Endodermal cell (in vitro differentiated cells): ENCODE measurements around the gene FAM13A. TPM values are rescaled to one million over a fixed set of nuclear protein-coding genes. Genes with fewer than 3 reads are reported as not detected.

ENCODE experiments used
- DNase-seq: peaks from one replicate; pipeline ENCODE4 v3.0.0-alpha.2; 2017
- H3K27ac ChIP-seq: 2 replicates; pipeline ENCODE4 v1.5.1; 2013; ENCODE audit warnings: mild to moderate bottlenecking, low read depth, low read length, moderate library complexity
- H3K27me3 ChIP-seq: 2 replicates; pipeline ENCODE4 v1.6.1; 2013; ENCODE audit warnings: mild to moderate bottlenecking, low read length, moderate library complexity; ENCODE audit not compliant: insufficient read depth, control insufficient read depth, poor library complexity, severe bottlenecking
- H3K36me3 ChIP-seq: 2 replicates; pipeline ENCODE4 v1.7.0; 2013; ENCODE audit warnings: mild to moderate bottlenecking, low read length, moderate library complexity; ENCODE audit not compliant: control insufficient read depth, insufficient read depth
- H3K4me1 ChIP-seq: one replicate; pipeline ENCODE4 v1.7.0; 2013; ENCODE audit warnings: low read length; ENCODE audit not compliant: control insufficient read depth, insufficient read depth
- H3K4me3 ChIP-seq: 2 replicates; pipeline ENCODE4 v1.5.1; 2013; ENCODE audit warnings: mild to moderate bottlenecking, low read length, moderate library complexity
- H3K9ac ChIP-seq: 2 replicates; pipeline ENCODE4 v1.6.1; 2013; ENCODE audit warnings: mild to moderate bottlenecking, low read length, moderate library complexity; ENCODE audit not compliant: poor library complexity, severe bottlenecking; ENCODE audit errors: extremely low read depth
- H3K9me3 ChIP-seq: 2 replicates; pipeline ENCODE4 v1.6.1; 2013; ENCODE audit warnings: mild to moderate bottlenecking, low read length, moderate library complexity; ENCODE audit not compliant: control insufficient read depth
- H3K27ac Mint-ChIP-seq: 2 replicates; pipeline ENCODE4 v1.8.0; 2020; ENCODE audit warnings: mixed read lengths
- H3K27me3 Mint-ChIP-seq: 2 replicates; pipeline ENCODE4 v1.8.0; 2021; ENCODE audit warnings: mild to moderate bottlenecking, mixed read lengths; ENCODE audit not compliant: insufficient read depth
- H3K36me3 Mint-ChIP-seq: 2 replicates; pipeline ENCODE4 v1.8.0; 2020; ENCODE audit warnings: low read depth, mixed read lengths
- H3K4me1 Mint-ChIP-seq: 2 replicates; pipeline ENCODE4 v1.8.0; 2020; ENCODE audit warnings: mixed read lengths
- H3K4me3 Mint-ChIP-seq: 2 replicates; pipeline ENCODE4 v1.8.0; 2020; ENCODE audit warnings: mild to moderate bottlenecking, moderate library complexity, mixed read lengths
- H3K9me3 Mint-ChIP-seq: 2 replicates; pipeline ENCODE4 v1.8.0; 2020; ENCODE audit warnings: mild to moderate bottlenecking, mixed read lengths
- WGBS, 2 experiments: methylation state at CpG; one replicate each; pipeline versions ENCODE4 v1.1.5 to v1.1.7; 2013; ENCODE audit warnings: missing lambda C conversion rate in 2 of 2, mixed read lengths in 1 of 2; ENCODE audit not compliant: insufficient coverage in 1 of 2, insufficient read length in 1 of 2; 5-methylcytosine and 5-hydroxymethylcytosine counted together
- total RNA-seq, 2 donors: library from RNA; stranded (reverse); fragmentation: NEBNext Ultra II Directional in 1 of 2; extraction: Animal tissue kit (Norgen Biotek cat#: 25700) in 1 of 2; gene quantifications; 2 replicates in 1 of 2; 3 replicates in 1 of 2; pipeline ENCODE4 v1.2.1, GENCODE V29; 2021
- TF ChIP-seq, protein P1 (sequence below): fragments of 200-600 bp; sonication (generic); conservative IDR thresholded peaks from 2 replicates; pipeline ENCODE4 v1.5.0; 2021; ENCODE audit warnings: antibody characterized with exemption, mild to moderate bottlenecking

FAM13A gene
- total RNA-seq, 2 donors from 2014 or later, result 13.6 to 17.0 TPM

DNA sequence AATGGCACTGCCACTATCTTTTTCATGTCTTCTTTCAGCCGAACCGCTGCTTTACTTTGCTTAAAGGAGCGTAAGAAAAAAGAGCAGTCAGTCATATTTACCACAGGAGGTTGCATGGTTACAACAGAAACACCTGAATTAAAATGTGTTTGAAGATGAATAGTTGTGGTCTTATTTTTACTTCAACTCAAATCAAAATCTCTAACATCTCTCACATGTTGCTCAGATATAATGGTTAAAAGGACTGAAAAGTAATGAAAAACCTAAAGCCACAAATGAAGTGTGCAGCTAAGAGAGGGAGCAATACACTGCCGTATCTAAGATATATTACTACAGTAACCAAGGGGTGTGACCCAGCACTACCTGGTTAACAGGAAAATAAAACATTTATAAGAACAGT, 27.4 kb downstream of the FAM13A start:
- no peak for DNase-seq
- no peaks in the 10 kb centered on the region for H3K9me3 ChIP-seq
- no peaks in the 10 kb centered on the region for H3K4me1 ChIP-seq
- H3K27me3 ChIP-seq, result no peaks in the 10 kb centered on the region
- H3K36me3 Mint-ChIP-seq, result no peaks in the 10 kb centered on the region
- H3K9ac ChIP-seq, result no peak overlapping the region
- no peak overlapping the region for H3K27ac Mint-ChIP-seq
- no peaks in the 10 kb centered on the region for H3K36me3 ChIP-seq
- TF ChIP-seq, protein P1, sequence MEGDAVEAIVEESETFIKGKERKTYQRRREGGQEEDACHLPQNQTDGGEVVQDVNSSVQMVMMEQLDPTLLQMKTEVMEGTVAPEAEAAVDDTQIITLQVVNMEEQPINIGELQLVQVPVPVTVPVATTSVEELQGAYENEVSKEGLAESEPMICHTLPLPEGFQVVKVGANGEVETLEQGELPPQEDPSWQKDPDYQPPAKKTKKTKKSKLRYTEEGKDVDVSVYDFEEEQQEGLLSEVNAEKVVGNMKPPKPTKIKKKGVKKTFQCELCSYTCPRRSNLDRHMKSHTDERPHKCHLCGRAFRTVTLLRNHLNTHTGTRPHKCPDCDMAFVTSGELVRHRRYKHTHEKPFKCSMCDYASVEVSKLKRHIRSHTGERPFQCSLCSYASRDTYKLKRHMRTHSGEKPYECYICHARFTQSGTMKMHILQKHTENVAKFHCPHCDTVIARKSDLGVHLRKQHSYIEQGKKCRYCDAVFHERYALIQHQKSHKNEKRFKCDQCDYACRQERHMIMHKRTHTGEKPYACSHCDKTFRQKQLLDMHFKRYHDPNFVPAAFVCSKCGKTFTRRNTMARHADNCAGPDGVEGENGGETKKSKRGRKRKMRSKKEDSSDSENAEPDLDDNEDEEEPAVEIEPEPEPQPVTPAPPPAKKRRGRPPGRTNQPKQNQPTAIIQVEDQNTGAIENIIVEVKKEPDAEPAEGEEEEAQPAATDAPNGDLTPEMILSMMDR, result no peak
- WGBS, 2 experiments, result 92 to 96% methylated on average over 2 to 4 of the region's 4 CpGs
- H3K27me3 Mint-ChIP-seq, result no peaks in the 10 kb centered on the region
- no peak overlapping the region for H3K4me3 ChIP-seq
- no peaks in the 10 kb centered on the region for H3K4me1 Mint-ChIP-seq
- H3K27ac ChIP-seq, result no peak overlapping the region
- no peaks in the 10 kb centered on the region for H3K9me3 Mint-ChIP-seq
- H3K4me3 Mint-ChIP-seq, result no peak overlapping the region

DNA sequence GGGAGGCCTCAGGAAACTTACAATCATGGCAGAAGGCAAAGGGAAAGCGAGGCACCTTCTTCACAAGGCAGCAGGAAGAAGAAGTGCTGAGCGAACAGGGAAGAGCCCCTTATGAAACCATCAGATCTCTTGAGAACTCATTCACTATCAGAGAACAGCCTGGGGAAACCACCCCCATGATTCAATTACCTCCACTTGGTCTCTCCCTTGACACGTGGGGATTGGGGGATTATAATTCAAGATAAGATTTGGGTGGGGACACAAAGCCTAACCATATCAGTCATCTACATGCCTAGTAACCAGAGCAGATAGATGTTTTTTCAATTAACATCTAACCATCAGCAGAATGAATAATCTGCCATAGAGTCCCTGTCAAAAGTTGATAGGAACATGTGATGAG, 30.4 kb downstream of the FAM13A start:
- WGBS, 2 experiments, result 86 to 100% methylated on average over 1 to 2 of the region's 3 CpGs
- TF ChIP-seq, protein P1, result no peak
- H3K27ac ChIP-seq, result no peak overlapping the region

DNA sequence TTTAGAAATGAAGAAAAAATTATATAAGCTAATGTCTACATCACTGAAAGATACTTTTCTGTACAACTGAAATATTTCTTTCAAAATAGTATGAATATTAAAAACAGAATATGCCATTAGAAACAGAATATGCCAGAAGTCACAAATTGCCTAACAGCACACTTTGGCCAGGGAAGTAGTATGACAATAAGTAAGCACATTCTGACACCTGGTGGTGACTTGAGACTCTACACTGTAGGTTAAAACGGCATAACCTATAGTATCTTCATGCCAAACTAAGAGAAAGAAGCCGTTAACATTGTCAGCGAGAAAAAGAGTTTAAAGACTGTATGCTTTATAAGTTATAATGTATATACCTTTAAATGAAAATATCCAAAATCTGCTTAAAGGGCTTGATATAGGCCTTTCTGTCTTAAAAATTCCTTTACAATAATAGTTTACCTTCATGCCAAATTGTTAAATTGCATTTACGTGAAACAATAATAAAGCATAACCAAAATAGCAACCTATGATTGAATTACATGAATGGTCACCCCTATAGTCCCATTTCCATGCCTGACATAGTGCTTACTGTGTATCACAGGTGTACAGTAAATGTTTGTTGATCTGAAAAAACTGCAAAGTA, 32.8 kb downstream of the FAM13A start:
- peaks cover 14% of the 10 kb centered on the region for H3K4me1 Mint-ChIP-seq
- H3K27ac Mint-ChIP-seq, result no peak overlapping the region
- Histone ChIP-seq H3K27ac (no peak overlapping the region), H3K9ac (no peak overlapping the region), H3K9me3 (no peaks in the 10 kb centered on the region), H3K36me3 (no peaks in the 10 kb centered on the region), H3K27me3 (no peaks in the 10 kb centered on the region), H3K4me3 (no peak overlapping the region), H3K4me1 (peaks cover 7% of the 10 kb centered on the region)
- TF ChIP-seq, protein P1, result peak; percentile 89
- H3K9me3 Mint-ChIP-seq, result no peaks in the 10 kb centered on the region
- peaks cover 3% of the 10 kb centered on the region for H3K36me3 Mint-ChIP-seq
- H3K27me3 Mint-ChIP-seq, result no peaks in the 10 kb centered on the region
- no peak overlapping the region for H3K4me3 Mint-ChIP-seq
- 57% methylated on average over 2 of the region's 4 CpGs; no CpG with 5 or more reads in 1 of the 2 experiments for WGBS, 2 experiments
- peak; percentile 72 for DNase-seq

More for the DNA sequence above, 30.4 kb downstream of the FAM13A start:
- no peaks in the 10 kb centered on the region for H3K36me3 ChIP-seq
- H3K4me3 Mint-ChIP-seq, result no peak overlapping the region
- no peaks in the 10 kb centered on the region for H3K9me3 ChIP-seq
- no peak overlapping the region for H3K9ac ChIP-seq
- no peaks in the 10 kb centered on the region for H3K27me3 ChIP-seq
- peaks cover 9% of the 10 kb centered on the region for H3K4me1 Mint-ChIP-seq
- no peaks in the 10 kb centered on the region for H3K36me3 Mint-ChIP-seq
- DNase-seq, result no peak
- H3K9me3 Mint-ChIP-seq, result no peaks in the 10 kb centered on the region
- H3K27me3 Mint-ChIP-seq, result no peaks in the 10 kb centered on the region
- peaks cover 7% of the 10 kb centered on the region for H3K4me1 ChIP-seq
- H3K4me3 ChIP-seq, result no peak overlapping the region
- H3K27ac Mint-ChIP-seq, result peak overlapping the region; percentile 23
